Activated T-cell treated with anti-CD3 and anti-CD28 coated beads for 1 hour (primary cell): ENCODE data around the gene OR11G2.
"Not testable (repeated sequence)": the region's sequence is repeated elsewhere in the genome, so short reads cannot be mapped to it uniquely, and the experiment has no call there.

Source experiments
- DNase-seq: peaks from one replicate; pipeline ENCODE4 v3.0.0-alpha.2; 2020; ENCODE audit warnings: low read depth

OR11G2 gene

GRCh38 chr14:20190596-20190995 lies at the start of gene OR11G2:
OR11G2 (plus strand) TSS chr14:20190896; CDS start chr14:20197438, 6,542 bp downstream.
- no peak for DNase-seq

- DNase-seq = no peak
Observed at GRCh38 chr14:20143911-20144310, 46.8 kb upstream of the OR11G2 start.

GRCh38 chr14:20144820-20145219 lies 45.9 kb upstream of the OR11G2 start:
- no peak for DNase-seq

GRCh38 chr14:20164462-20164861 lies 26.2 kb upstream of the OR11G2 start:
- DNase-seq = no peak

GRCh38 chr14:20167091-20167490 lies 23.6 kb upstream of the OR11G2 start:
- DNase-seq = no peak

GRCh38 chr14:20169852-20170251 lies 20.8 kb upstream of the OR11G2 start:
- DNase-seq = not testable (repeated sequence)

GRCh38 chr14:20174205-20174604 lies 16.5 kb upstream of the OR11G2 start:
- not testable (repeated sequence) for DNase-seq

GRCh38 chr14:20176330-20176729 lies 14.4 kb upstream of the OR11G2 start:
- no peak for DNase-seq

- no peak for DNase-seq
Observed at GRCh38 chr14:20177433-20177974, 13.2 kb upstream of the OR11G2 start.

GRCh38 chr14:20179218-20179617 lies 11.5 kb upstream of the OR11G2 start:
- DNase-seq = no peak

GRCh38 chr14:20179880-20180279 lies 10.8 kb upstream of the OR11G2 start:
- no peak for DNase-seq

GRCh38 chr14:20180486-20180885 lies 10.2 kb upstream of the OR11G2 start:
- DNase-seq = no peak

- no peak for DNase-seq
Observed at GRCh38 chr14:20184181-20184580, 6.5 kb upstream of the OR11G2 start.

GRCh38 chr14:20191396-20191795 lies 700 bp downstream of the OR11G2 start:
- DNase-seq = no peak

- DNase-seq = no peak
Observed at GRCh38 chr14:20194101-20194500, 3.4 kb downstream of the OR11G2 start.

- not testable (repeated sequence) for DNase-seq
Observed at GRCh38 chr14:20195170-20195569, 4.5 kb downstream of the OR11G2 start.

- no peak for DNase-seq
Observed at GRCh38 chr14:20195911-20196310, 5.2 kb downstream of the OR11G2 start.

GRCh38 chr14:20197459-20197858 lies 6.8 kb downstream of the OR11G2 start:
- DNase-seq = no peak

GRCh38 chr14:20198991-20199390 lies 8.3 kb downstream of the OR11G2 start:
- no peak for DNase-seq

- no peak for DNase-seq
Observed at GRCh38 chr14:20204721-20205120, 14.0 kb downstream of the OR11G2 start.

- no peak for DNase-seq
Observed at GRCh38 chr14:20209595-20209994, 18.9 kb downstream of the OR11G2 start.

GRCh38 chr14:20212406-20212805 lies 21.7 kb downstream of the OR11G2 start:
- DNase-seq = not testable (repeated sequence)

GRCh38 chr14:20215196-20215595 lies 24.5 kb downstream of the OR11G2 start:
- no peak for DNase-seq

GRCh38 chr14:20219033-20219432 lies 28.3 kb downstream of the OR11G2 start:
- no peak for DNase-seq

GRCh38 chr14:20223410-20223809 lies 32.7 kb downstream of the OR11G2 start, which contains the start of gene OR11H6:
OR11H6 (plus strand) TSS chr14:20223710; CDS start chr14:20223710, 0 bp downstream.
- DNase-seq = no peak
